Neuron (in vitro differentiated cells): ENCODE results near the gene HIC2.
"Not testable (repeated sequence)": the region's sequence is repeated elsewhere in the genome, so short reads cannot be mapped to it uniquely, and the experiment has no call there.

ENCODE experiments used
- H2AFZ ChIP-seq: one replicate; pipeline ENCODE4 v1.6.1; 2013; ENCODE audit warnings: low read depth, mild to moderate bottlenecking, inconsistent platforms, low read length, moderate library complexity
- H3K27me3 ChIP-seq: one replicate; pipeline ENCODE4 v1.6.1; 2013; ENCODE audit warnings: low read length; ENCODE audit not compliant: insufficient read depth
- H3K36me3 ChIP-seq: one replicate; pipeline ENCODE4 v1.6.1; 2013; ENCODE audit warnings: low read length; ENCODE audit not compliant: insufficient read depth
- H3K4me1 ChIP-seq: one replicate; pipeline ENCODE4 v1.6.1; 2013; ENCODE audit warnings: low read length; ENCODE audit not compliant: insufficient read depth
- H3K4me3 ChIP-seq: 2 replicates; pipeline ENCODE4 v1.5.1; 2013; ENCODE audit warnings: mild to moderate bottlenecking, low read length, moderate library complexity
- H3K9me3 ChIP-seq: one replicate; pipeline ENCODE4 v1.6.1; 2013; ENCODE audit warnings: low read length

The HIC2 gene

DNA sequence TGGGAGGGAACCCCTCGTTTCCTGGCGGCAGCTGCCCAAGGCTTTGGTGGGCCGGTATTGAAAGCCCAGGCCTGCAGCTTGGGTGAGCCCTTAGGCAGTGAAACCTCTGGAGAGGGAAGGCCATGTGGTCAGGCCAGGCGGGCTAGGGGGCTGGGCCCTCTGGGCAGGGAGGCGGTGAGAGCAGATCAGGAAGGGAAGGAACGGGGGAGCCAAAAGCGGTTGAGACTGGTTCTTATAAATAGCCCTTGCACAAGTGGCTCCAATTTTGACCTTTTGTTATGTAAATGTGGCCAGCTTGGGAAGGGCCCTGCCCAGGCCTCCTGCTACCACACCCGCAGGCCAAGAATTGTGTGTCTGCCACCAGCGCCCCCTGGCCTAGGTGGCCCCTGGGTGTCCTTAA, 25.0 kb downstream of the HIC2 start:
- not testable (repeated sequence) for H3K27me3 ChIP-seq, H2AFZ ChIP-seq, H3K4me3 ChIP-seq, H3K9me3 ChIP-seq
- Histone ChIP-seq H3K36me3 (peaks cover 31% of the 10 kb centered on the region), H3K4me1 (peaks cover 12% of the 10 kb centered on the region)

- H3K27me3 ChIP-seq, H3K4me3 ChIP-seq, H3K9me3 ChIP-seq, H2AFZ ChIP-seq: not testable (repeated sequence)
- Histone ChIP-seq H3K4me1 (peaks cover 12% of the 10 kb centered on the region), H3K36me3 (peaks cover 33% of the 10 kb centered on the region)
These were observed 25.5 kb downstream of the HIC2 start for GRCh38 chr22:21442646-21443045.

- Histone ChIP-seq H3K9me3 (no peaks in the 10 kb centered on the region), H3K27me3 (no peaks in the 10 kb centered on the region), H3K4me1 (peaks cover 12% of the 10 kb centered on the region), H2AFZ (no peak overlapping the region), H3K4me3 (no peak overlapping the region), H3K36me3 (peaks cover 39% of the 10 kb centered on the region)
These were observed 26.0 kb downstream of the HIC2 start for GRCh38 chr22:21443057-21443734.

DNA sequence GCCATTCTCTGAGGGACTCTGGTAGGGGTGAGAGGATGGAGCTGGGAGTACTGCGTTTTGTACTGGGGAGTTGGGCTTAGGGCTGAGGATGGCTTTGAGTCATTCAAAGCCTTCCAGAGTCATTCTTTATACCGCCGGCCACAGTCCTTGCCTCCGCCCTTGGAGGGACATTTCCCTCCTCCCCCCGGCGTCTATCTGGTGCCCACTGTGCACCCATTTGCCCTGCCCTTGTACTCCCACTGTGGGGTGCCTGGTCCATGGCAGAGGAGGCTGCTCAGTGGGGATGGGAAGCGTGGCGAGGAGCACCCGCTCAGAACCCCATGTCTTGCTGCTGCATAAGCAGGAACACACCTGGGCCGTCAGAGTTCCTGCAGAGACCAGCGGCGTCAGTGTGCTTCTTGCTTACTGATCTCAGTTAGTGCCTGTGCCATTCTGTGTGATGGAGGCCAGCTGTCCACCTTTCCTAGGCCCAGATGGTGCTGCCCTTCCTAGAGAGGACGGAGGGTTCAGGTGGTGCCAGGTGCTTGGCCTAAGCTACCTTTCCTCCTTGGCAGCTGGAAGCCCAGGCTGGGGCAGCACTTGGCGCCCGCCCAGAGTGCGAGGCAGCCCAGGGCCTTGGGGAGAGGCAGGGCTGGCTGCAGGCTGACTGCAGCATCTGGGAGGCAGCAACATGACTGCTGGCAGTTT, 26.7 kb downstream of the HIC2 start:
- peaks cover 45% of the 10 kb centered on the region for H3K36me3 ChIP-seq
- no peak overlapping the region for H3K4me3 ChIP-seq
- no peak overlapping the region for H2AFZ ChIP-seq
- H3K27me3 ChIP-seq = no peaks in the 10 kb centered on the region
- H3K9me3 ChIP-seq = no peaks in the 10 kb centered on the region
- H3K4me1 ChIP-seq = peaks cover 12% of the 10 kb centered on the region

GRCh38 chr22:21444701-21445436, 27.7 kb downstream of the HIC2 start:
- no peaks in the 10 kb centered on the region for H3K9me3 ChIP-seq
- H3K4me1 ChIP-seq = peaks cover 12% of the 10 kb centered on the region
- peaks cover 45% of the 10 kb centered on the region for H3K36me3 ChIP-seq
- H3K4me3 ChIP-seq = no peak overlapping the region
- H2AFZ ChIP-seq = no peak overlapping the region
- H3K27me3 ChIP-seq = no peaks in the 10 kb centered on the region

DNA sequence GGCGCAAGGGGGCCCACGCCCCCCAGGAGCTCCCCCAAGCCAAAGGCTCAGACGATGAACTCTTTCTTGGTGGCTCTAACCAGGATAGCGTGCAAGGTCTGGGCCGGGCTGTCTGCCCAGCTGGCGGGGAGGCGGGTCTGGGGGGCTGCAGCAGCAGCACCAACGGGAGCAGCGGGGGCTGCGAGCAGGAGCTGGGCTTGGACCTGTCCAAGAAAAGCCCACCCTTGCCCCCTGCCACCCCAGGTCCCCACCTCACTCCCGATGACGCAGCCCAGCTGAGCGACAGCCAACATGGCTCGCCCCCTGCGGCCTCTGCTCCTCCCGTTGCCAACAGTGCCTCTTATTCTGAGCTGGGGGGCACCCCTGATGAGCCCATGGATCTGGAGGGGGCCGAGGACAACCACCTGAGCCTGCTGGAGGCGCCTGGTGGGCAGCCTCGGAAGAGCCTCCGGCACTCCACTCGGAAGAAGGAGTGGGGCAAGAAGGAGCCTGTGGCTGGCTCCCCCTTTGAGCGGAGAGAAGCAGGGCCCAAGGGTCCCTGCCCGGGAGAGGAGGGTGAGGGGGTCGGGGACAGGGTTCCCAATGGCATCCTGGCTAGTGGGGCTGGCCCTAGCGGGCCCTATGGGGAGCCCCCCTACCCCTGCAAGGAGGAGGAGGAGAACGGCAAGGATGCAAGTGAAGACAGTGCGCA, 28.4 kb downstream of the HIC2 start:
- Histone ChIP-seq H3K36me3 (peaks cover 45% of the 10 kb centered on the region), H3K27me3 (no peaks in the 10 kb centered on the region), H2AFZ (no peak overlapping the region), H3K4me3 (no peak overlapping the region), H3K4me1 (peaks cover 18% of the 10 kb centered on the region), H3K9me3 (no peaks in the 10 kb centered on the region)

- no peaks in the 10 kb centered on the region for H3K27me3 ChIP-seq
- no peak overlapping the region for H3K4me3 ChIP-seq
- no peaks in the 10 kb centered on the region for H3K9me3 ChIP-seq
- peaks cover 45% of the 10 kb centered on the region for H3K36me3 ChIP-seq
- peaks cover 22% of the 10 kb centered on the region for H3K4me1 ChIP-seq
- H2AFZ ChIP-seq = no peak overlapping the region
These were observed 29.1 kb downstream of the HIC2 start for GRCh38 chr22:21446128-21446826.

DNA sequence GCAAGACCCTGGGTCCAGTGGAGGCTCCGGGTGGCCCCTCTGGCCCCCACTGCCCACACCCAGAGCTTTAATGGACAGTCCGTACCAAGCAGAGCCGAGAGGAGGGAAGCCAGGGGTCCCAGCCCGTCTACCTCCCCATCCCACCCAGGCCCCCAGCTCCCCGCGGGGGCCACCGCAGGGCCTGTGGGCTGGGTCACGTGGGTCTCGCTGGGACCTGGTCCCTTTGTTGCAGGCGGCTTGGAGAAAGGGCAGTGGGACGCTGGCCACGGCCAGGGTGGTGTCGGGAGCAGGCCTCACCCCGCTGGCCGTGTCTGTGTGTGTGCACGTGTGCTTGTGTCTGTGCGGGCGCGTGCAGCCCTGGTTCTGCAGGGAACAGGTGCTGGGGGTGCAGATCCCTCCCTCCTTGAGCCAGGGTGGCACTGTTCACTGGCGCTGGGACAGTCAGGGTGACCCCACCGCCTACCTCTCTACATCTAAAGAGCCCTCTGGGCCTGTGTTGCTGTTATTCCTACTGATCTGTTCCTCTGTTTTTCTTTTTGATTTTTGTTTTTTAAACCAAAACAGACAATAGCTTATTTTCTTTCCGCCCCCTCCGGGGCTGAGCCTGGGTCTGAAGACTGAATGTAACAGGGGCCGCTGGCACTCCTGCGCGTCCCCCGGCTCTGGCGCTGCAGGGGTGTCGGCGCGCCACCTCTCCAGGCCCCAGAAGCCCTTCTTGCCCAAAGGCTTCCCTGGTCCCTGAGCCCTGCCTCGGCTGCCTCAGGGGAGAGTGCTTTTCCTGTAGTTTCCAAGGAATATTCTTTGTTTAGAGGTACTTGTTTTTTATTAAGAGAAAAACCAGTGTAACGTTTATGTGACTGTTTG, 29.9 kb downstream of the HIC2 start:
- no peak overlapping the region for H3K4me3 ChIP-seq
- peaks cover 29% of the 10 kb centered on the region for H3K4me1 ChIP-seq
- no peak overlapping the region for H2AFZ ChIP-seq
- no peaks in the 10 kb centered on the region for H3K9me3 ChIP-seq
- H3K27me3 ChIP-seq = no peaks in the 10 kb centered on the region
- peaks cover 45% of the 10 kb centered on the region for H3K36me3 ChIP-seq

GRCh38 chr22:21447694-21448402, 30.7 kb downstream of the HIC2 start:
- no peak overlapping the region for H3K4me3 ChIP-seq
- H3K4me1 ChIP-seq = peaks cover 27% of the 10 kb centered on the region
- no peaks in the 10 kb centered on the region for H3K27me3 ChIP-seq
- H2AFZ ChIP-seq = no peak overlapping the region
- no peaks in the 10 kb centered on the region for H3K9me3 ChIP-seq
- H3K36me3 ChIP-seq = peaks cover 45% of the 10 kb centered on the region

DNA sequence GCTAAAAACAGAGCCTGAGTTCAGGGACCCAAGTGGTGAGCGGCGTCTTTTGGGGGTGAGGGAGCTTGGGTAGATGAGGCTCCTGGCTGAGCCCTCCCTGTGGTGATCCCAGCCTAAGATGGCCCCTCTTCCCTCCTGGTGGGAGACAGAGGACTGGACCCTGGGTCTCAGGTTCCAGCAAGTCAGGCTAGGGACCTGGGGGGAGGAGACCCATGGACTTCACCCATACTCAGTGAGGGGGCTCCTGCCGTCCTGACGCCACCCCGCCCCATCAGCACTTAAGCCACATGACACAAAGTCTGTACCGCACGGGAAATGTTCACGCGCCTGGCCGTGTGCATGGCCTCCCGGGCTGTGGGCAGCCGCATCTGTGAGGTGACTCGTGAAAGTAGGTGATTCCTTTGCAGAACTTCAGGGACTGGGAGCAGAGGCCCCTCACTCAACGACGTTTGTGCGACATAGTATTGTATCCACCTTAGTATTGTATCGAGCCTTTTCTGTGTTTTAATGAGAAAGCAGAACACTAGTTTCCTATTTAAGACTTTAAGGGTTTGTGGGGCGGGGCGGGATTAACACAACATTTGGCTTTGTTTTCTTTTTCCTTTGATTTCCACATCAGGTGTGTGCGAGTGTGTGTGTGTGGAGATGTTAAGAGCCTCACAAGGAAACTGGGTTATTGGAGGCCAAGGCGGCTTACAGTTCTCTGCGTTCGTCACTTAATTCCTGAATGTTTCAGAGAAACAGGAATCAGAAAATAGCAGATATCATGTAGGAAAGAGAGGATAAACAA, 31.7 kb downstream of the HIC2 start:
- Histone ChIP-seq H3K9me3 (no peaks in the 10 kb centered on the region), H3K27me3 (no peaks in the 10 kb centered on the region), H3K4me1 (peaks cover 20% of the 10 kb centered on the region), H3K4me3 (no peak overlapping the region), H3K36me3 (peaks cover 37% of the 10 kb centered on the region), H2AFZ (no peak overlapping the region)
